Fibroblast of skin of left quadriceps (primary cell): Measurements from ENCODE around the gene LTBP2.
A peak's percentile ranks its signal among the peaks of the same experiment; 100 is the strongest.
"Not testable (repeated sequence)": the region's sequence is repeated elsewhere in the genome, so short reads cannot be mapped to it uniquely, and the experiment has no call there.

ENCODE experiments used
- DNase-seq, 2 experiments: peaks; one replicate each; pipeline ENCODE4 v3.0.0-alpha.2; 2013; ENCODE audit warnings: low read depth in 2 of 2

LTBP2 gene

DNA sequence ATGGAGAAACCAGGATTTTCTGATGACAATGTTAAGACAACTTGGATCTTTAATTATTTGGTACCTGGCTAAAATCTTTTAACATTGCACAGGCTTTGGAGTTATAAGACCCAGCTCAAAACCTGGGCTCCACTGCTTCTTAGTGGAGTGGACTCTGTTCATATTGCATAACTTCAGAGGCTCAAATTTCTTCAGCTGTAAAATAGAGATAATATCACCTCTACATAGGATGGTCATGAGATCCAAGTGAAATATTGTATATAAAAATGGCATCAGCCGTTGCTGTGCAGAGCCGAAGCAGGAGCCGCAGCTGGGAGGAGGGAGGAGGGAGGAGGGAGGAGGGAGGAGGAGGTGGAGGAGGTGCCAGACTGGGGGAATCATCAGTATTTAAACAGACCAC lies 129.5 kb downstream of the LTBP2 start:
- DNase-seq: no peak

DNA sequence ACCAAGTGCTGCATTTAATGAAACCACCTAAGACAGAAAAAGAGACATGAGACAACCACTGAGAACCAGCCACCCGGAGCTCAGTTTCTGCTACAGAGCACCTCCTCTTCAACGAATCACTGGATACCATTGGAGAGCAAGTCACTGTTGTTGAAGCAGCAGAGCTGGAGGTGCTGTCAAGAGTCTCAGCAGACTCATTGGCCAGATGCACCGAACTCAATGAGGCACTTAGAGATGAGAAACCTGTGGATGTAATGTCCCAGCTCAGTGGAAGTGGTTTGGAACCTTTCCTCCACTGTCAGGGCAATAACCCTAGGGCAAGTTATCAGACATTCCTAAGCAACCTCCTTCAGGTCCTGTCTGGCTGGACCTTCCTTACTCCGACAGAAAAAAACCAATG lies 132.0 kb downstream of the LTBP2 start:
- no peak for DNase-seq

DNA sequence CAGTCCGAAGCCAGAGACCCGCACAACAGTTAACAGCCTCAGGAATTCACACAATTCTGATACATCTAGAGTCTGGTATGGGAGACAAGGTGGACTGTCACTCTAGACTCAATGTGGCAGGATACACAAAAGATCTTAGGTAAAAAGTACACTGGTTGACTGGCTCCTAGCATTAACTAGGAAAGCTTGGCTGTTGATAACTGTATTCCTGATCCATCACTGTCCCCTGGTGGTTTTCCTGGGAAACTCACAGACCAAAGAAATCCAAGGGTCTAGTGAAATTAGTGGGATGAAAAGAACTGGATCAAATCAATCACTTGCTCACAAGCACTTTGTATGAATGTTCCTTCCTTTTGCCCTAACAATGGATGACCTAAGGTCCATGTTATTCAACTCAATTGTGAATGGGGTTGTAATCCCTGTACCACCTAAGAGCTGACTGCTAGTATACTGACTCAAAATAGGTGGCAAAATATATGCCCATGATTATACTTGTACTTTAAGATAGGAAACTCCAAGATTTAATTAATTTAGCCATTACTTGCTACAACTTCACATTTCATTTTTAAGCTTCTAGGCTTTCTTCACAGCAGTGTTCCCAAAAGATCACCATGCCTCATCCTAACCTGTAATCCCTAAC lies 132.9 kb downstream of the LTBP2 start:
- DNase-seq: no peak

DNA sequence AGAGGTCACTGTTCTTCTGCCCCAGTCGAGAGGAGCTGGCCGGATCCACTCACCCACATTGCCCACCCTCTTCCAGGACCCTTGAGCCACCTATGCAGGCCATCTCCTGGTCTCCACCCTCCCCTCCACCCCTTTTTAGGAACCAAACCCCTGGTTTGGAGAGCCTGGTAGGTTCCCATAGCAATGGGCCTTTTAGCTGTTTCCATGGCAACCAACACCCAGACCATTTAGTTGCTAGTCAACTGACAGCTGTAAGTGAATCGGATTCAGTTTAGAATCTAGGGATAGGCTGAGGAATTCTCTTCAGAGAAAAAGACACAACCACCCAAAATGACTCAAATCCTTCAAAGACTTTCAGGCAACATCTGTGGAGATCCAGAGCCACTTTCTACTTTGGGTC lies 135.4 kb downstream of the LTBP2 start:
- DNase-seq: no peak

DNA sequence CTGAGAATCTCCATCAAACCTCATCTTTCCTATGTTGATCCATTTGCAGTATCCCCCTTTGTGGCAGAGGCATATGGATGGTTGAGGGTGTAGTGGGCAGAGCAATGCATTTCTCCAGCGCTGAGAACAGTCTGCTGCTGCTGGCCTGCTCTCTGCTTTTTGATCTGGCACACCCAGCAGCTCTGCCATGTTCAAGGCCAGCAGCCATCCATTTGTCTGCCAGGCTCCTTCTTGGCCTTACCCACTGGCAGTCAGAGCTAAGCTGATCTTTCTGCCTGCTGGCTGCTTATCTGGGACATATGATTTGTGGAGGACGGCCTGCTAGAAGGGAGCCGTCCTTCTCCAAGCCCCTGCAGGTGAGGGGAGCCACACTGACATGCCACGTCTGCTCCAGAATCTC lies 135.9 kb downstream of the LTBP2 start:
- no peak for DNase-seq

DNA sequence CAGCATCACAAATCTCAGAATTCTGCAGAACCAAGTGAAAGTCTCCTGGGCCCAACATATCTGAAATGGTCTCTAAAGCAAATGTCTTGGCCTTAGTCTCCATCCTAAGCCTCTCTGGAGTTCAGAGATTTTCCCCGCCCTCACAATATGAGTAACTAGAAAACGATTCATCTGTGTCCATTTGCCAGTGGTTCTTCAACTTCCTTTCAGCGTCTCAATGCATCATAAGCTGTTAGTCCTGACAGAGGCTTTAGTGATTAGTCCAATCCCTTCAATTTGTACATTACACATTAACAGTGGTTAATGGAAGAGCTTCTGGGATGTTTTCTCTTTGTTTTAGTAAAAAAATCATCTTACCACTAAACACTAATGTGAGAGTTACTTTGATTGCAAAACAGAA lies 136.4 kb downstream of the LTBP2 start:
- DNase-seq: peak; percentile 42 to 45

DNA sequence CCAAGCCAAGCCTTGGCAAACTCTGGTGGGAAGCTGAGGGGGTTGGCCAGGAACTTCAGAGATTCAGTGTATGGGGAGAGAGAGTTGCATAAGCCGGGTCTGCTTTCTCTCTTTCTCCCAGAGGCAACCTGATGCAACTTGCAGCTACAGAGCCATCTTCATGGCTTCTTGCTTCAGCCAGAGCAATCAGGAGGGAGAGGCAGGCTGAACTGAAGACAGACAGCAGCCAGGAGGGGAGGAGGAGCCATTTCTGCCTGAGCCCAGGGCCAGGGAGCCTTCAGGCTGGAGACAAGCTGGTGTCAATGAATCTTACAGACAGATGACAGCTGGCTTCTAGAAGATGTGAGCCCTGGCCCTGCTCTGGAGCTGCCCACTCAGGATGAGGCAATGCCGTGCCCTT lies 137.7 kb downstream of the LTBP2 start:
- no peak for DNase-seq

DNA sequence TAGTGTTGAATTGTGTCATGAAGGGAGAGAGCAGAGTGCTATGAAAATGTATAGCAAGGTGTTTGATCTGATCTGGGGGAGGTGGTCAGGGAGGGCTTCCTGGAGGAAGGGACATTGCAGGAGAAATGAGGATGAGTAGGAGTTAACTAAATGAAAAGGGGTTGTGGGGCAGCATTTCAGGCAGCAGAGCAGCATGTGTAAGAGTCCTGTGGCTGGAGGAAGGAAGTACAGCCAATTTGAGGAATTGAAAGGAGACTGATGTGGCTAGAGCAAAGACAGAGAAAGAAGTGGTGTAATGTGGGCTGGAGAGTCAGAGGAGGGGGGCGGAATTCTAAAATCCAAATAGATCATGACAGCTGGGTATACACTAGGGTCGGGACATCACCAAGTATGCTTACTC lies 139.4 kb downstream of the LTBP2 start:
- DNase-seq: no peak

DNA sequence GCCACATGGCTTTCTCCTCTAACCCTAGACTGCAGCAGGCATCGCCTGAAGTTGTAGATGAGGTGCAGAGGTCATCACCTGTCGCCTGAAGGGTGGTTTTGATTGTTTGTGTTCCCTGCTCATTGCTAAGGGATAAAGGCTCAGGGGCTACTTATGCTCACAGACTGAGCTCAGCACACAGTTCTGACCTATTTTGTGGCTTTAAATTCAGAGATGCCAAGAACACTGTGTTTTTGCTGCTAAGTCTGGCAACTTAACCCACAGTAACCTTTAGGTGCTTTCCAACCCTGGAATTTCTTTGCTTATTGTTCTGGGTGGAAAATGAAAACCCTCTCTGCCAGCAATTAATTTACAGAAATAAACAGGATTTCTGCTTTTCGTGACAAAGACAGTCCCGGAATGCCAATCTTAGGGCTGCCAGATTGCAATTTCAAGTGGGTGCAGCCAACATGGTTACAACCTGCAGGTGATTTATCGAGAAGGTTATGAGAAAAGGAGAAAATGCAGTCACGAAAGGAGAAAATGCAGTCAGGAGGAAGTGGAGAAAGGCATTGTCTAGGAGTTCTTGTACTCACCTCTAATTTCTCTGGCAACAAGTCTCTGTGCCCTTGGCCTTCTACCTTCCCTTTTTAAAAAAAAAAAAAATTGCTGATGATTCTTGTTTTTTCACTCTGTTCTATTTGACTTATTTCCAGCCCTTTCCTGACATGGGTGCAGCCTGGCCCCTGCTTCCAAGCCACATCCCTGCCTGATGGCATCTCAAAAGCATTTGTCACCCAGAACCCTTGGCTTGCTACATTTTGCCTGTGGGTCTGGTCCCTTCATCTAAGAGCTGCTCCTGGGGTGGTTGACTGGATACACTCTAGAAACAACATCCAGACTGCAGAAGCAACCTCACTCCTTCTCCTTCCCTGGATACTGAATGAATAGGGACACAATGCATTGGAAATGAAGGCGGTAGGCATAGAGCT lies 142.2 kb downstream of the LTBP2 start:
- no peak for DNase-seq

DNA sequence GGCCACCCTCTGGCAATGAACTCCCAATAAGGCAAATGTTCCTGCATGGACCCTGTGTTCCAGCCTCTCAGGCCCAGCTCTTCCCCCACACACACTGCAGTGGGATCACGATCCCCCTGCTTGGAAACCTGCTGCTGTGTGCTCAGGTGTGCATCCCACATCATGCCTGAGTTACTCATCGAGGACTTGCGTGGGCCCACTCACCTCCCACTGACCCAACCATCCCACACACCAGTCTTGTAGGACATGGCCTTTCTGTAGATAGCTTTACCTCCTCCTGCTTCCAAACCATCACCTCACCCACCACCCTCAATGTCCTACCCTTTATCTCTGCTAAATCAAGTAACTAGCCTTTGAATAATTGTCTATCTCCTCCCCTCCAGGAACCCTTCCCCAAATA lies 143.5 kb downstream of the LTBP2 start:
- no peak for DNase-seq

DNA sequence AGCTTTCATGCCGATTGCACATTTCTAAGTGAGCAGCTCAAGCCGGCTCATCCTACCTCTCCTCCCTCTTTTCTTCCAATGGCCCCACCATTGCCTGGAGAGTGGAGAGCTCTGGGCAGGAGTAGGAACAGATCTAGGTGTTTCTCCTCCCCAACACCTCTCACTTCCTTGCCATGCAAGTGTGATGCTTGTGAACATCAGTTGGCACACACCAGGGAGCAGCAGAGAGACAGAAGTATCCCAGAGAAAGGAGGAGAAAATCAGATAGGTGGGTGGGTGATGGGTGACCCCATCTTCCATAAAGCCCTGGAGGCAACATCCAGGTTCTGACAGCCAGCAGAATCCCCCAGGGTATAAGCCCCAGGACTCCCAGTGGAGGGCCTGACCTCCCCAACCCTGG lies 146.7 kb downstream of the LTBP2 start:
- no peak for DNase-seq

DNA sequence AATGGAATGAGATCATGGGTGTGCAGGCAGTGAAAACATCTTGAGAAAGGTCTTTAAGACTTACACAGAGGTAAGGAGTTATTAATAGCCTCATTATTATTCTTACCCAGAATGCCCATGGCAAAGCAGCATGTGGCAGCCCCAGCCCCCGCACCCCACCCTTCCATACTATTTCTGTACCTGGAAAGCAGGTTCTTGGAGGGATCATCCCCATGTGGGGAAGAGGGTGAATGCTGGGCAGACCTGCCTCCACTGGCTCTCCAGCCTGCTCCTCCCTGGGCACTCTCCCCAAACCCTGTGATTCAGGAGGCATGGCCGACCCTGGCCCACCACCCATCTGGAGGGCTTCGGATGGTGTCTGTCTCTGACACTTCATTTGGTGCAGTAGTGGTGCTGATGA lies 147.3 kb downstream of the LTBP2 start:
- no peak for DNase-seq

DNA sequence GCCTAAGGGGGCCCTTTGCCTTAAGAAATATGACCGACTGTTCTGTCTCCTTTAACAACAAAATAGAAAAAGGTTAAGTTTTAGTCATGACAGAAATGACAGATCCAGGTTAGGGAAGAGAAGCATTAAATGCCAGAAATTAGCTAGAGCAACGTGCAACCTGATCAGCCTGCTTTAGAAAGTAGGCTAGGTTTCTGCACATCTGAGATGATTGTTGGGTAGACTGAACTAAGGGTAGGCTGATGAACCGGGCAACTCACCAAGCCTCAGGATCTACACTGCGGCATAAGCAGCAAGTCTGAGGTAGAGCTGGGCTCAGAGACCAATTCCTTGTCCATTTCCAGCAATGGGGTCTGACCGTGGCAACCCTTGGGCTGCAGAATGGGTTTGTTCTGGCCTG lies 148.3 kb downstream of the LTBP2 start:
- DNase-seq: no peak

DNA sequence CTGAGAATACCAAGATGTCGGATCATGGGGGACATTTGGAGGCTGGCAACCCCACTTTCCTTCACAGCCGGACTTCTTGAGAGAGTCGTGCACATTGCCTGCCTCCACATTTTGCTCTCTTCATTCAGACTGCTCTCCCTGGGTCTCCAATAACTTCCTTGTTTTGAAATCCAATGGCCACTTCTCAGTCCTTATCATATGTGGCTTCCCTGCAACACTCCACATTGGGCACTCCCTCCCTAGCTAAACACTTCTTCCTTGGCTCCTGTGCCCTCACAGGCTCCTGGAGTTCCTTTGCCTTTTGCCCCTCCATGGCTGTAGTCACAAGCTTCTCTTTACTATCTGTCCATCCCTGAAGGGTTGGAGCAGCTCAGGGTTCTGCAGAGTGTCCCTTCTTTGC lies 149.0 kb downstream of the LTBP2 start:
- no peak for DNase-seq

DNA sequence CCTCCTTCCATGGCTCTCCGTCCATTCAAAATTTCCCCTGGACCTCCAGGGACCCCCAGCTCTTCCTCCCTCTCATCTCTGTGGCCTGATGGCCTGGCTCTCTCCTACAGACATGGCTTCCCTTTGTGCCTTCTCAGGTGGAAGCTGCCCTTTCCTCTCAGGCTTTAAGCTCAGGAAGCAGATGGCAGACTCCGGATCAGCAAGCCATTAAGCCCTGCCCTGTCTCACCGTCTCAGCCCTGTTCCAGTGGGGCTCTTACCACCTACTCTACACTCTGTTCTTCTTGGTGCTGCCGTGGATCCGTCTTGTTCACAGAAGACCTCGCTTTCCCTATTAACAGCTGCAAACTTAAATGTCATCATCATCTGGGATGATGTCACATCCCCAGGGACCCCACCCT lies 152.1 kb downstream of the LTBP2 start:
- DNase-seq: no peak

DNA sequence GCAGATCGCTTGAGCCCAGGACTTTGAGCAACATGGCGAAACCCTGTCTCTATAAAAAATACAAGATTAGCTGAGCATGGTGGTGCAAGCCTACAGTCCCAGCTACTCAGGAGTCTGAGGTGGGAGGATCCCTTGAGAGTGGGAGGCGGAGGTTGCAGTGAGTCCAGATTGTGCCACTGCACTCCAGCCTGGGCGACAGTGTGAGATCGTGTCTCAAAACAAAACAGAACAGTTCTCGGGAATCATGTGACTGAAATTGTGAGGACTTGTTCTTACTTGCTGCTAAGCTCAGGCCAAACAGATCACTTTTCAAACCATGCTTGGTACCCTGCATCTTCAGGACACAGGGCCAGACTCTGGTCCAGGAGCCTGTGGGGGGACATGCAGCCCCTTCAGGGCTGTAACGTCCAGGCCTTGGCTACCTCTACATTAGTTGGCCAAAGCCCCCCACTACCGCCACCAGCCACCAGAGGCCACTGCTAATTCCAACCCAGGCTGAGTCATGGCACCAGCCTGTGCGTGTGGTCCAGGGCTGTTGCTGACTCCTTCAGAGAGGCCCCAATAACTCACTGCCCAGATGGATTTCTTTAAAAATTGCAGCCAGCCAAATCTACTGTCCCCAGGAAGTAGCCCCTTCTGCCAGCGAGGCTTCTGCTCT lies 152.6 kb downstream of the LTBP2 start:
- peak; percentile 7 to 9 for DNase-seq

DNA sequence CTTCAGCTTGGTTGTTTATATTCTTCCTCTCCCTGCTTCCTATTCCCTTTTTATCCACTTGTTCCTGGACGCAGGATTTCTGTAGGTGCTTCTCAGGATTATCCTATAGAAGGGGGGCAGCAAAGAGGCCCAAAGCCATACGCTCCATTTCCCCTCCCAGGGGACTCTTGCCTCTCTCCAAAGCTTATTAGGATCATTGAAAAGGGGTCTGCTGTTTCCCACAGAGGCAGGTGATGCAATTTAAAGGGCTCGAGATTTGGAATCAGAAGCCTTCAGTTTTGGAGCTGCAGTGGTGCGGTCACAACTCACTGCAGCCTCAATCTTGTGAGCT lies 154.5 kb downstream of the LTBP2 start:
- DNase-seq: no peak

DNA sequence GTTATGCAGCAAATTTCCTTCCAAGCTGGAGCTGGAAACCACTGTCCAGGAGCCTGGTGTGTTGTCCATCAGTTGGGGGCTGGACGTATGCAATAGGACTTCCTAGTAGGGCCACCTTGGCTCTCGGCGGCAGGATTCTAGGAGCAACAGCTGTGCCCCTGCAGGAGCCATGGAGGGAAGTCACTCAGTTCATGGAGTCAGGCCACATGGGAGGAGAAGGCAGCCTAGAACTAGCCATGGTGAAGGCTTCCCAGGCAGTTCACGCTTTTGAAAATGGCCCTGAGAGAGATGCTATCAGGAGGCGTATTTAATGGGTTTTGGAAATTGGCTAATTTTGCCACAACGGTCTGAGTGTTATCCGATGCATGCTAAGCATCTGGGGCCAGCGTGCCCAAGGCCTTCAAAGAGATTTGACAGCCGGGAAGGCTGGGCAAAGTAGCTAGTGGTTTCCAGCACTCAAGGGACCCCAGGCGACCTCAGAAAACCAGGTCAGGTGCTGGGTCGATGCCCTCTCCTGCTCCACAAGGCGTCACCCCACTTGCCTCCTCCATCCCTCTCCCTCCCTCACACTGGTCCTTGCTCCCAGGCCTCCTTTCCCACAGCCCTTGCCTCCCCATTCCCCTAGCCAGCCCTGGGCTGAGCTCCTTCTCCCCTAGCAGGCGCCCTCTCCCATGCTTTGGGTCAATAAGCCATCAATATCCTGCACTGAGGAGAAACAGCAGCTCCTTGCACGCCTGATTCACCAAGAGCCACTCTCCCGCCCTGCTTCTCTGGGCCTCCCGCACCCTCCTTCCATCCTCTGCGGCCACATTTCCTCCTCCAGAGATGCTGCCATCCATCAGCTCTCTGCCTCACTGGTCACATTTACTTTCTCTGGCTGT lies 155.1 kb downstream of the LTBP2 start:
- no peak for DNase-seq

DNA sequence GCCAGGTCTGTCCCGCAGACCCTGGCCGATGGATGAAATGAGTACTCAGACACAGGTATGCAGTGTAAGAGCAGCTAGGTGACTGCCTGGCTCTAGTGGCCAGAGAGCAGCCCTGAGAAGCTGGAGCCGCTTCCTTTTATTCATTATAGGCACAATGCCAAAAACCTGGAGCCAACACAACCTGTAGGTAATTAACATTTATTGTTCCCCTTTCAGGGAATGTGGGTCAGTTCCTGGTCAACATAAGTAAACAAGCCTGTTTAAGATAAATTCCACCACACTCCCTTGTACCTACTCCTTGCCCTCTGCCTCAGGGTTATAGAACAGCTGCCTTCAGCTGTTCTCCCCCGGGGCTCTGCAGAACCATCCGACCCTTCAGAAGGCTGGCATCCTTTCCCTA lies 157.6 kb downstream of the LTBP2 start:
- not testable (repeated sequence) for DNase-seq
